GM12874 (cell line): ENCODE data around the gene INPP4A.

ENCODE experiments used
- TF ChIP-seq, protein P1 (sequence below): IDR thresholded peaks from 2 replicates; pipeline ENCODE4 v1.5.1; 2011; ENCODE audit warnings: low read depth, mild to moderate bottlenecking, control low read depth, low read length, moderate library complexity; ENCODE audit not compliant: insufficient read depth

The INPP4A gene

DNA sequence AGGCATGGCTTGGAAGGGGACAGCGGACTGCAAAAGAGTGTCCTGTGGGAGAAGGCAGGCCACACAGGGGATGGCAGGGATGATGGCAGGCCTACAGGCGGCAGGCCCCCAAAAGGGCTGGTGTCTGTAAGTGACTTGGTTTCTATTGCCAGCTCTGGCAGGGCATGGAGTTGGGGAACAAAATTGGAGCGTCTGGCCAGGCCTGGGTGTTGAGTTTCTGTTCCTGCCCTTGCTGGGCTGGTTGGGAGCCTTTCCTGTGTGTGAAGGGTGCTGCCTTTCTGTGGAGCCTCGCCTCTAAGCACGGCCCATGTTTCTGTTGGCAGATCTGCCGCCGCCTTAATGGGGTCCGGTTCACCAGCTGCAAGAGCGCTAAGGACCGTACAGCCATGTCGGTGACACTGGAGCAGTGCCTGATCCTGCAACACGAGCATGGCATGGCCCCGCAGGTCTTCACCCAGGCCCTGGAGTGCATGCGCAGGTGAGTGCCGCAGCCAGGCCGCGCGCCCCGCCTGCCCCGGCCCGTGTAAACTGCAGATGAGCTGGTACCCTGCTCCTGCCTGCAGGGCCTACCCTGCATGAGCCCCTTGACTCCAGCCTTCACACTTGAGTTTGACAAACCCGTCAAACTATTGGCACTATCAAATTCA lies 132.1 kb downstream of the INPP4A start:
- TF ChIP-seq, protein P1, sequence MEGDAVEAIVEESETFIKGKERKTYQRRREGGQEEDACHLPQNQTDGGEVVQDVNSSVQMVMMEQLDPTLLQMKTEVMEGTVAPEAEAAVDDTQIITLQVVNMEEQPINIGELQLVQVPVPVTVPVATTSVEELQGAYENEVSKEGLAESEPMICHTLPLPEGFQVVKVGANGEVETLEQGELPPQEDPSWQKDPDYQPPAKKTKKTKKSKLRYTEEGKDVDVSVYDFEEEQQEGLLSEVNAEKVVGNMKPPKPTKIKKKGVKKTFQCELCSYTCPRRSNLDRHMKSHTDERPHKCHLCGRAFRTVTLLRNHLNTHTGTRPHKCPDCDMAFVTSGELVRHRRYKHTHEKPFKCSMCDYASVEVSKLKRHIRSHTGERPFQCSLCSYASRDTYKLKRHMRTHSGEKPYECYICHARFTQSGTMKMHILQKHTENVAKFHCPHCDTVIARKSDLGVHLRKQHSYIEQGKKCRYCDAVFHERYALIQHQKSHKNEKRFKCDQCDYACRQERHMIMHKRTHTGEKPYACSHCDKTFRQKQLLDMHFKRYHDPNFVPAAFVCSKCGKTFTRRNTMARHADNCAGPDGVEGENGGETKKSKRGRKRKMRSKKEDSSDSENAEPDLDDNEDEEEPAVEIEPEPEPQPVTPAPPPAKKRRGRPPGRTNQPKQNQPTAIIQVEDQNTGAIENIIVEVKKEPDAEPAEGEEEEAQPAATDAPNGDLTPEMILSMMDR, result no peak

DNA sequence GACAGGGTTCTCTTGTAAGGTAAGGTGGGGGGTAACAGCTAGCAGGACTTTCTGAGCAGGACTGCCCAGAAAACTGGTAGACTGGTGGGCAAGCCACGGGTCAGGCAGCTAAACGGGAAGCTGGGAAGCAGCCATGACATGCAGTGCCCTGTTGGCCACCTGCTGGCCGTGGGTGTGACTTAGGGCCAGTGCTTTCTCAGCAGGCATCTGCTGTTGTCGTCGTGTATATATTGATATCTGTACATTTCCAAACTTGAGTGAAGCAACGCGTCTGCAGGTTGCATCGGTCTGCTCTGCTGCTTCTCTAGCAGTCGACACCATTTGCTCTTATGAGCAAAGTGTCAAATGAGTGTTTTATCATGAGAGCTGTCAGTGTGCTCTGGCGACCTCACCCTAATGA lies 132.7 kb downstream of the INPP4A start:
- TF ChIP-seq, protein P1, result no peak

DNA sequence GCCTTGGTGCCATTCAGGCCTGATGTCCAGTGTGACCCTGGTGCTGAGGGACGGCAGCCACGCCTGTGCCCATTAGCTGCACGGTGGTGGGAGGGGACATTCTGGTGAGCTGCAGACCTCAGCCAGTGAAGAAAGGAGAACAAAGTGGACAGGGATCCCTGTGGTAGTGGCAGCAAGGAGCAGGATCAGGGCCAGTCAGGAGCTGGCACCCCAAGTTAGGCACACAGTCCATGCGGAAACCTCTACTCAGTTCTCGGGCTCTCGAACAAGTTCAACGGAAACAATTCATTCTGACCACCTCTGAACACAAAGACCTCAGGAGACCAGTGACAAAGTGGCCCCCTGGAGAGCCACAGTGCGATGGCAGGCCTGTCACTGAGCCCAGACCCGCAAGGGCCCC lies 133.6 kb downstream of the INPP4A start:
- TF ChIP-seq, protein P1, result no peak

DNA sequence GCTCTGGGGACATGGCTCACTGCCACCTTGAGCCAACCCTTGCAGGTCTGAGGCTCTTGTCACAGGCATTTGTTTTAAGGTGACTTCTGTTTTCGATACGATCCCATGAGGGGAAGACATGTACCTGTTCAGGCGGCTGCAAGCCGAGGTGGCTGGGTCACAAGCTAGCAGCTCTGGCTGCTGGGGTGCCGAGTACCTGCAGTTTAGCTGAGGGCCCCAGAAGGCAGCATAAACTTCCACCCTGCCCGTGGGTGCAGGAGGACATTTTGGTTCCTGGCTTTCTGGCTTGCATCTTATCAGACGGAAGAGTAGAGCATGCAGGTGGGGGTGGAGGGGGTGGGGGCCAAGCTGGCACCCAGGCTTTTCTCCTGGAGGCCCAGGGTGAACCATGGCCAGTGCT lies 135.3 kb downstream of the INPP4A start:
- TF ChIP-seq, protein P1, result no peak

DNA sequence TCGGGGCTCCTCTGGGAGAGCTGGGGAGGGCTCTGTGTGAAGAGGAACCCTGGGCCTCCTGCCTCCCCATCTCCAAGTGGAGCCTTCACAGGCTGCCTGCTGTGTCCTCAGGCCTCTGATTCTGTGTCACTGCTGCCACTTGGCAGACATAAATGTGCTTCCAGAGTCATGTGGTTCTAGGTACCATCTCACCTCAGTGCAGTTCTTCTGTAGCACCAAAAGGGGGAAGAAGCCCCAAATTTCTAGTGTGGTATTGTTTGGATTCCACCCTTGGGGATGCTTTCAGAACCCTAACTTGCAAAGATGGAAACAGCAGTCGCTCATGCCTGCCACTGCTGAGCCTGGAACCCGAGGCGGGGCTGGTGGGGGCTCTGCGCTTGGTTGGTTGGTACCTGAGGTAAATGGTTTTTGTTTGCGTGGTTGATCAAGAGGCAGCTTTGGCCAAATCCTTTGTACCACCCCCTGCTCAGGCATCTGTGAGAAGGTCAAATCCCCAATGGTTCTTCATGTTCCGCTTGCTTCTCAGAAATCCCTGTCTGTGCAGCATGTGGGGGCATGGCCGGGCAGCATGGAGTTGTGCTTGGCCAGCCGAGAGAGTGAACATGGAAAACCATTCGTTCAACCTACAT lies 136.1 kb downstream of the INPP4A start:
- TF ChIP-seq, protein P1, result 0 out of 2 replicates have a peak, but pooled peaks have one; percentile 11

DNA sequence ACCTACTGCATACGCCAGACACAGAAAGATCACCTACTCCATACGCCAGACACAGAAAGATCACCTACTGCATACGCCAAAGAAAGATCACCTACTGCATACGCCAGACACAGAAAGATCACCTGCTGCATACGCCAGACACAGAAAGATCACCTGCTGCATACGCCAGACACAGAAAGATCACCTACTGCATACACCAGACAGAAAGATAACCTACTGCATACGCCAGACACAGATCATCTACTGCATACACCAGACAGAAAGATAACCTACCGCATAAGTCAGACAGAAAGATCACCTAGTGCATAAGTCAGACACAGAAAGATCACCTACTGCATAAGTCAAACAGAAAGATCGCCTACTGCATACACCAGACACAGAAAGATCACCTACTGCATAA lies 137.9 kb downstream of the INPP4A start:
- TF ChIP-seq, protein P1, result no peak

DNA sequence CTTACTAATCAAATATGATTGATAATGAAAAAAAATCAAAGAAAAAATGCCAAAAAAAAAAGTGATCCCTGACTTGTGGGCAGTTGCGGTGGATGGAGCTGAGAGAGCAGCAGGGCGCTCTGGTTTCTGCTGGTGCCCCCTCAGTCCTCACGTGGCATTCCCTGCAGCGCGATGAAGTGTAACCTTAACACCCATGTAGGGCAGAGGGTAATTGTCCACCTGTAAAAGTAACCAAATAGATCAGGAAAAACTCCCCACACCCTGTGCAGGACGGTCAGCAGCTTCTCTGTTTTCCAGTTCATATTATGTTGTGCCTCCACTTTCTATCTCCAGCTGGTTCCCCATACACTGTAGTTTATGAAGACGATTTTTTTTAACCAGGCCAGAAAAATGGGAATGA lies 138.6 kb downstream of the INPP4A start:
- TF ChIP-seq, protein P1, result no peak
